Mucosa of descending colon (tissue), 3 donors: ENCODE results near the gene FOXL3. TPM values are rescaled to one million over a fixed set of nuclear protein-coding genes. Genes with fewer than 3 reads are reported as not detected.

ENCODE experiments used
- ATAC-seq: fragments of 200-7000 bp; cut with Tn5 transposase; one replicate; pipeline ENCODE4 v1.9.1; 2020; ENCODE audit warnings: mild to moderate bottlenecking, moderate library complexity
- DNase-seq, 3 donors: peaks; one replicate each; pipeline ENCODE4 v3.0.0-alpha.2; 2020
- H3K36me3 ChIP-seq: fragments of 200-600 bp; one replicate; pipeline ENCODE4 v1.8.0; 2021; ENCODE audit warnings: low read depth, mild to moderate bottlenecking
- H3K4me1 ChIP-seq: fragments of 200-600 bp; one replicate; pipeline ENCODE4 v1.8.0; 2021; ENCODE audit warnings: low read depth, mild to moderate bottlenecking
- H3K4me3 ChIP-seq: fragments of 200-600 bp; one replicate; pipeline ENCODE4 v1.8.0; 2021; ENCODE audit warnings: mild to moderate bottlenecking
- H3K9me3 ChIP-seq: fragments of 200-600 bp; one replicate; pipeline ENCODE4 v1.8.0; 2021; ENCODE audit warnings: mild to moderate bottlenecking
- CTCF ChIP-seq: fragments of 200-600 bp; IDR thresholded peaks from one replicate; pipeline ENCODE4 v1.8.0; 2022; ENCODE audit warnings: antibody characterized with exemption, mild to moderate bottlenecking
- intact Hi-C, 2 donors: fragments of 100-400 bp; cut with DNase I in 1 of 2; cut with micrococcal nuclease in 1 of 2; formaldehyde crosslinking; loops; one replicate each; pipeline versions ENCODE4 v1.11.0 to v1.11.1; 2022; cut with DNase I, micrococcal nuclease
- total RNA-seq, 3 donors: library from RNA; stranded (reverse); fragmentation: NEBNext Ultra II Directional in 2 of 3; extraction: Animal tissue kit (Norgen Biotek cat#: 25700) in 2 of 3; gene quantifications; one replicate each; pipeline versions ENCODE4 v1.2.1 to v1.2.4, GENCODE V29; 2021 to 2023
- donor health status: DM: no; HTN: no; CAD: no; lungs with moderate emphysema.
- donor health status: DM: no; HTN: no; CAD: no.
- donor health status: DM: no; HTN: yes; CAD: no.

Gene FOXL3
- total RNA-seq, 3 donors from 2014 or later: 0.43 TPM; not detected in 2

GRCh38 chr7:300546-301290, 10.7 kb downstream of the FOXL3 start:
- no peaks in the 10 kb centered on the region for H3K36me3 ChIP-seq
- no peaks in the 10 kb centered on the region for H3K9me3 ChIP-seq
- intact Hi-C loops: no loop called here
- no peaks in the 10 kb centered on the region for H3K4me1 ChIP-seq
- TF ChIP-seq CTCF: no peak
- no peak overlapping the region for H3K4me3 ChIP-seq
- ATAC-seq (no peak), DNase-seq (peak in 1 of 3 donors; percentile 16)

DNA sequence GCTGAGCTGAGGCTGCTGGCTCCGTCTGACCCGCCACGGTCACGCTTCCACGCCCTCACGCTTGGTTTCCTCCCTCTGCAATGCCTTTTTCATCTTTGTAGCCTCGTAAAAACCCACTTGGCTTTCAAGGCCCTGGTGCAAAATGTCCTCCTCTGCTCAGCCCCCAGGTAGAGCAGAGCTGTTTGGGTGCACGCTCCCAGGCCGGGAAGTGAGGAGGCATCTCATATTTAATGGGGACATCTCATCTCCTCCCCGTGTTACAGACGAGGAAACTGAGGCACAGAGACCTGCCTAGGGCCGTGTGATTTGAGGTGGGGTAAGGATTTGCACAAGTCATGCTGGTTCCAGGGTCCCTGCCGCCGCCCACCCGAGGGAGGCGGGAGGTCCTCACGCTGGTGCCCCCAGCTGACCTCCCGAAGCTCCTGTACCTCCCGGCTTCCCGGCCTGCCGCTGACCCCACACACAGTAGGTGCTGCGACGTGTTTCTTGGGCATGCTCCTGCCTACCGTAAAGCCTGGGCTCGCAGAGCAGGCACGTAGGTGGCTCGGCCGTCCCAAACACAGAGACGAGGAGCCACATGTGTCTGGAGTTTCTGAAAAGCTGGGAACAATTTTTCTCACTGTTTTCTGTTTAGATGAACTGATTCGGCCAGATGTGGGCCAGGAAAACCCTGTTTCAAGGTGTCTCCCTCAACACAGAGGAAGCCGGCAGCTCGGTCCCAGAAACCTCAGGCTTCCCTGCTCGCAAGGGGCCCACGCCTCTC, 11.5 kb downstream of the FOXL3 start:
- no peak overlapping the region for H3K4me3 ChIP-seq
- H3K9me3 ChIP-seq: no peaks in the 10 kb centered on the region
- intact Hi-C loops: no loop called here
- no peak for TF ChIP-seq CTCF
- ATAC-seq (no peak), DNase-seq (peak in 1 of 3 donors; percentile 6)
- H3K4me1 ChIP-seq: no peaks in the 10 kb centered on the region
- H3K36me3 ChIP-seq: no peaks in the 10 kb centered on the region

- no peaks in the 10 kb centered on the region for H3K9me3 ChIP-seq
- DNase-seq (peak in 1 of 3 donors; percentile 14), ATAC-seq (no peak)
- no peaks in the 10 kb centered on the region for H3K36me3 ChIP-seq
- no peak overlapping the region for H3K4me3 ChIP-seq
- H3K4me1 ChIP-seq: no peaks in the 10 kb centered on the region
- intact Hi-C loops: no loop called here
- TF ChIP-seq CTCF: no peak
These were observed 12.4 kb downstream of the FOXL3 start for GRCh38 chr7:302054-302992.

DNA sequence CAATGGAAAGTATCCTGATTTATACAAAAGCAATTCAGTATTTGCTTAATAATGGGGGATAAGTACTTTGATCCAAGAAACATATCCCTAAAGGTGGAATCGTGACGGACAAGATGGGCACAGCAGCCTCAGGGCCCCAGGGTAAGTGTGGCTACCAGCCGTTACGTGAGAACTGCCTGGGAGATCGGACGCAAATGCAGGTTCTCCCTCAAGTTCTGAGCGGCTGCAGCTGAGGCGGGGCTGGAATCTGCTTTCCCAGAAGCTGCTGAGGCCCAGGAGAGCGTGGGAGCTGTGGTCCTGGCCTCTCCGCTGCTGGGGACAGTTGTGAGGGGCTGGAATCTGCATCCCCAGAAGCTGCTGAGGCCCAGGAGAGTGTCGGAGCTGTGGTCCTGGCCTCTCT, 13.5 kb downstream of the FOXL3 start:
- DNase-seq: no peak

More for the DNA sequence above, 13.5 kb downstream of the FOXL3 start:
- Histone ChIP-seq H3K4me3 (no peak overlapping the region), H3K4me1 (no peaks in the 10 kb centered on the region), H3K9me3 (no peaks in the 10 kb centered on the region), H3K36me3 (no peaks in the 10 kb centered on the region)
- intact Hi-C loops: no loop called here
- TF ChIP-seq CTCF: no peak
- no peak for ATAC-seq
